Measurements from ENCODE around the gene AQP12A. TPM values are rescaled to one million over a fixed set of nuclear protein-coding genes. Genes with fewer than 3 reads are reported as not detected.

Gene AQP12A
- total and polyA plus RNA-seq, 8 donors = not detected

DNA sequence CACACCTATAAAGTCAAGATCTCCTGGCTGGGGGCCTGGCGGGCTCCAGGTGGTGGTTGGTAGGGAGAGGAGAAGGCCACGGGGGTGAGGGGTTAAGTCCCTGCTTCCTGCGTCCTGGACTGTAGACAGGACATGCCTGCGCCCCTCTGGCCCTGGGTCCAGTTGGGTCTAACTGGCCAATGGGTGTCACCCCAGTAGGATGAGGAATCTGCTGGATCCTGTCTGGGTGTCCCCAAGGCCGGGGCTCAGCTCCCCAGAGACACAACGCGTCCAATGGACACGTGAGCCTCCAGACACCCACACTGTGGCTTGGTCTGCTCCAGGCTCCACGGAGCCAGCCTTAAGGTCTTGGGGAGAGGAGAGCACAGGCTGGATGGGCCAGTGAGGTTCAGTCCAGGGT lies 19.6 kb downstream of the AQP12A start:
- Histone ChIP-seq H3K36me3 (no peaks in the 10 kb centered on the region), H3K27me3 (peaks cover 0 to 15% (median 0%) of the 10 kb centered on the region in 3 donors), H3K4me3 (no peak overlapping the region), H3K4me1 (no peaks in the 10 kb centered on the region), H3K27ac (no peak overlapping the region), H3K9me3 (no peaks in the 10 kb centered on the region)
- 78 to 90% (median 87%) methylated on average over 5 to 9 of the region's 9 CpGs for WGBS, 5 donors
- DNase-seq = no peak
- intact Hi-C loops (cut with DNase I; ENCODE audit: low total_unique reads) = no loop called here
- TF ChIP-seq POLR2AphosphoS5 (IDR thresholded peaks at IDR 0.05) (no peak), EP300 (IDR thresholded peaks at IDR 0.05) (no peak), POLR2A (IDR thresholded peaks at IDR 0.05) (no peak)
- TF ChIP-seq, protein P1, sequence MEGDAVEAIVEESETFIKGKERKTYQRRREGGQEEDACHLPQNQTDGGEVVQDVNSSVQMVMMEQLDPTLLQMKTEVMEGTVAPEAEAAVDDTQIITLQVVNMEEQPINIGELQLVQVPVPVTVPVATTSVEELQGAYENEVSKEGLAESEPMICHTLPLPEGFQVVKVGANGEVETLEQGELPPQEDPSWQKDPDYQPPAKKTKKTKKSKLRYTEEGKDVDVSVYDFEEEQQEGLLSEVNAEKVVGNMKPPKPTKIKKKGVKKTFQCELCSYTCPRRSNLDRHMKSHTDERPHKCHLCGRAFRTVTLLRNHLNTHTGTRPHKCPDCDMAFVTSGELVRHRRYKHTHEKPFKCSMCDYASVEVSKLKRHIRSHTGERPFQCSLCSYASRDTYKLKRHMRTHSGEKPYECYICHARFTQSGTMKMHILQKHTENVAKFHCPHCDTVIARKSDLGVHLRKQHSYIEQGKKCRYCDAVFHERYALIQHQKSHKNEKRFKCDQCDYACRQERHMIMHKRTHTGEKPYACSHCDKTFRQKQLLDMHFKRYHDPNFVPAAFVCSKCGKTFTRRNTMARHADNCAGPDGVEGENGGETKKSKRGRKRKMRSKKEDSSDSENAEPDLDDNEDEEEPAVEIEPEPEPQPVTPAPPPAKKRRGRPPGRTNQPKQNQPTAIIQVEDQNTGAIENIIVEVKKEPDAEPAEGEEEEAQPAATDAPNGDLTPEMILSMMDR (IDR thresholded peaks at IDR 0.05) = no peak

DNA sequence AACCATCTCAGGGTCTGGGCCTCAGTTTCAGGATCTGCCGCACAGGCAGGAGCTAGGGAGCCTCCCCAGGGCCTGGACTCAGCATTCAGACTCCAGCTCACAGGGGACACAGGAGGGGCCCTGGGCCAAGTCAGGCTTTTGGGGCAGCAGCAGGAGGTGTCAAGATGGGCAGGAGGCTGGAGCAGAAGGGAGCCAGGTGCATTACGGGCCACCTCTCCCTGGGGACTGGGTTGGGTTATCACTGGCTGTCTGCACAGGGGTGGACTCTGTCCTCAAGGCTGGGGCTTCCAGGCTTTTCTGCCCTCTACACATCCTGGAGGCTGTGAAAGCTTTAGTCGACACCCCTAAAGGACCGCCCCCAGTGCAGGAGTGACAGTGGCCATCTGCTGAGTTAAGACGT lies 20.0 kb downstream of the AQP12A start:
- Histone ChIP-seq H3K4me3 (no peak overlapping the region), H3K27ac (no peak overlapping the region), H3K9me3 (no peaks in the 10 kb centered on the region), H3K27me3 (peaks cover 0 to 15% (median 0%) of the 10 kb centered on the region in 3 donors), H3K36me3 (no peaks in the 10 kb centered on the region), H3K4me1 (no peaks in the 10 kb centered on the region)
- TF ChIP-seq POLR2A (IDR thresholded peaks at IDR 0.05) = no peak
- no peak for TF ChIP-seq EP300 (IDR thresholded peaks at IDR 0.05)
- no peak for TF ChIP-seq POLR2AphosphoS5 (IDR thresholded peaks at IDR 0.05)
- TF ChIP-seq, protein P1 (IDR thresholded peaks at IDR 0.05) = no peak
- WGBS, 5 donors = 65 to 85% (median 71%) methylated on average over 2 to 5 of the region's 5 CpGs
- intact Hi-C loops (cut with DNase I; ENCODE audit: low total_unique reads) = no loop called here
- DNase-seq = no peak

DNA sequence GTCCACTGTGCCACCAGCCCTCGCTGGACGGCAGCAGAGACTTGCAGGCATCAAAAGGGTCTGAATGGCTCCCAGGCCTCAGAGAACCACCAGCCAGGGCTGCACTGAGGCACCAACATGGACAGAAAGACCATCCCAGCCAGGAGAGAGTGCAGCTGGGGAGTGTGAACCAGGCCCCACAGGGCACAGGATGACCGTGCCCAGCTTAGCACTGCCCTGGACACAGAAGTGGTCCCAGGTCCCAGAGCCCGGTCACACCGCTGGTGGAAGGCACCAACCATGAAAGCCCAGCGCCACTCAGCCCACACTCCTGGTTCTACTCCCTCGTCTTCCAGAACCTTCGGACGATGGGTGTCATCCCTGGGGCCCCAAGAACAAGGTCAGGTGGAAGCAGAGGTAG lies 20.5 kb downstream of the AQP12A start:
- no peak for TF ChIP-seq EP300 (IDR thresholded peaks at IDR 0.05)
- TF ChIP-seq, protein P1 (IDR thresholded peaks at IDR 0.05) = no peak
- Histone ChIP-seq H3K9me3 (no peaks in the 10 kb centered on the region), H3K4me1 (no peaks in the 10 kb centered on the region), H3K27me3 (peaks cover 0 to 15% (median 0%) of the 10 kb centered on the region in 3 donors), H3K27ac (no peak overlapping the region), H3K36me3 (no peaks in the 10 kb centered on the region), H3K4me3 (no peak overlapping the region)
- DNase-seq = no peak
- intact Hi-C loops (cut with DNase I; ENCODE audit: low total_unique reads) = no loop called here
- 85 to 91% (median 87%) methylated on average over 8 to 9 of the region's 9 CpGs for WGBS, 5 donors

DNA sequence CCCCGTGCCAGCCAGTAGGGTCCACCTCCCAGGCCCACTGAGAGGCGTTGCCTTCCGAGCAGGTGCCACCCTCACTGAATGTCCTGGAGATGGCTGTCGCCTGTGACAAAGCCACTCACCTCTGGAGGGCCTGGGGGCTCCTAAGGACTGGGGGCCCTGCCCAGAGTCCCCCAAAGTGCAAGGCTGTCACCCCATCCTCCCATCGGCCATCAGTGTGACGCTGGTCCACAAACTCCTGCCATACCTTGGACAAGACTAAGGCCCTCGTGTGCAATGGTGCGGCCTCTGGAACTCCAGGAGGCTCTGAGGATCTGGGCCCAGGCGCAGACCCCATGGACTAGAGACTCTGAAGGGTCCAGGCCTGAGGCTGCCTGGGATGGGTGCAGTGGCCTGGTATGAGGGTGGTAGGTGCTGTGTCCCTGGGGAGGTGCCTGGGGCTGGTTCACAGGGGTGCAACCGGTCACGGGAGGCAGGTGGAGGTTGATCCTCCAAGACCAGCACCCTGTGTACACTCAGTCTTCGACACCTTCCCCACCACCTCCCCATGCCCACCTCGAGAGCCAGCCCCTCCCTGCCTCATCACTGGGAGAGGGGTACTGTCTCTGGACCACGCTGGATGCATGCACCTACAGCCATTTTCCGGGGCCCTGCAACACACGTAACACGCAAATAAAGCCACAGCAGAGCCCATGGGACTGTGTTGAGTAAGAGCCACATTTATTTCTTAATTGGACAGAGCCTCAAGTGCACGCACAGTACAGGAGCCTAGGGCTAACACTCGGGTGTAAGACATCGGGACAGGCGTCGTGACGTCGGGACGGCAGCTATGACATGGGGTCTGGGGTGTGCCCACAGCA lies 21.6 kb downstream of the AQP12A start:
- Histone ChIP-seq H3K27me3 (peaks cover 0 to 10% (median 0%) of the 10 kb centered on the region in 3 donors), H3K36me3 (no peaks in the 10 kb centered on the region), H3K4me3 (no peak overlapping the region), H3K27ac (no peak overlapping the region), H3K9me3 (no peaks in the 10 kb centered on the region), H3K4me1 (no peaks in the 10 kb centered on the region)
- intact Hi-C loops (cut with DNase I; ENCODE audit: low total_unique reads) = no loop called here
- no peak for TF ChIP-seq EP300 (IDR thresholded peaks at IDR 0.05)
- TF ChIP-seq, protein P1 (IDR thresholded peaks at IDR 0.05) = no peak
- TF ChIP-seq POLR2A (IDR thresholded peaks at IDR 0.05) = no peak
- TF ChIP-seq POLR2AphosphoS5 (IDR thresholded peaks at IDR 0.05) = no peak
- no peak for DNase-seq
- WGBS, 5 donors = 80 to 85% (median 84%) methylated on average over 16 to 25 of the region's 25 CpGs

Data from stomach (tissue), 9 donors.